ENCODE results near the gene AMELX.

- TF ChIP-seq CTCF (optimal IDR thresholded peaks at IDR 0.05 in 1 of 3, IDR thresholded peaks at IDR 0.05 in 1 of 3, conservative IDR thresholded peaks at IDR 0.05 in 1 of 3; ENCODE audit: extremely low read depth in 1 of 3, insufficient read depth in 2 of 3, low read length in 3 of 3), result no peak
- no peak for TF ChIP-seq EZH2 (IDR thresholded peaks at IDR 0.05; ENCODE audit: low read length)
Measured at GRCh38 chrX:11304829-11305228, 11.6 kb downstream of the AMELX start.
